HepG2 (cell line): ENCODE data around the gene ZNF207. TPM values are rescaled to one million over a fixed set of nuclear protein-coding genes. Genes with fewer than 3 reads are reported as not detected.

Experiments
- DDIT3 ChIP-seq: sonication (generic); formaldehyde crosslinking; IDR thresholded peaks from 2 replicates; pipeline ENCODE4 v1.4.0; 2020; ENCODE audit warnings: mild to moderate bottlenecking, missing genetic modification reagents
- DR1 ChIP-seq: sonication (generic); formaldehyde crosslinking; IDR thresholded peaks from 2 replicates; pipeline ENCODE4 v1.8.0; 2021; ENCODE audit warnings: mild to moderate bottlenecking, missing genetic modification reagents, inconsistent platforms
- ETV6 ChIP-seq: sonication (generic); formaldehyde crosslinking; conservative IDR thresholded peaks from 2 replicates; pipeline ENCODE4 v1.4.0; 2020; ENCODE audit warnings: missing genetic modification reagents
- IKZF4 ChIP-seq: sonication (generic); formaldehyde crosslinking; IDR thresholded peaks from 2 replicates; pipeline ENCODE4 v1.5.1; 2020; ENCODE audit warnings: borderline replicate concordance, mild to moderate bottlenecking, low read depth, missing genetic modification reagents; ENCODE audit errors: not compliant biosample characterization
- MED1 ChIP-seq: sonication (generic); formaldehyde crosslinking; IDR thresholded peaks from 2 replicates; pipeline ENCODE4 v1.4.0; 2020; ENCODE audit warnings: missing genetic modification reagents
- MTERF4 ChIP-seq: sonication (generic); formaldehyde crosslinking; IDR thresholded peaks from 2 replicates; pipeline ENCODE4 v1.8.0; 2023; ENCODE audit warnings: mild to moderate bottlenecking, missing genetic modification reagents
- NCOR1 ChIP-seq: fragments of 200-600 bp; sonication (generic); IDR thresholded peaks from 2 replicates; pipeline ENCODE4 v1.7.0; 2017; ENCODE audit warnings: antibody characterized with exemption, low read length, borderline replicate concordance
- NRL ChIP-seq: sonication (generic); formaldehyde crosslinking; IDR thresholded peaks from 2 replicates; pipeline ENCODE4 v1.5.0; 2020; ENCODE audit warnings: missing genetic modification reagents, mild to moderate bottlenecking, moderate library complexity, borderline replicate concordance
- SP4 ChIP-seq: sonication (generic); formaldehyde crosslinking; IDR thresholded peaks from 2 replicates; pipeline ENCODE4 v1.8.1; 2023; ENCODE audit warnings: mild to moderate bottlenecking, missing genetic modification reagents
- ZBED4 ChIP-seq: sonication (generic); formaldehyde crosslinking; IDR thresholded peaks from 2 replicates; pipeline ENCODE4 v1.4.0; 2020; ENCODE audit warnings: missing genetic modification reagents, borderline replicate concordance
- ZBTB46 ChIP-seq: sonication (generic); formaldehyde crosslinking; IDR thresholded peaks from 2 replicates; pipeline ENCODE4 v1.4.0; 2020; ENCODE audit warnings: mild to moderate bottlenecking, missing genetic modification reagents, borderline replicate concordance
- ZFX ChIP-seq: sonication (generic); formaldehyde crosslinking; IDR thresholded peaks from 2 replicates; pipeline ENCODE4 v1.4.0; 2020; ENCODE audit warnings: mild to moderate bottlenecking, low read depth, missing genetic modification reagents, moderate library complexity
- ZNF383 ChIP-seq: sonication (generic); formaldehyde crosslinking; IDR thresholded peaks from 2 replicates; pipeline ENCODE4 v1.4.0; 2020; ENCODE audit warnings: missing genetic modification reagents, mild to moderate bottlenecking, borderline replicate concordance
- ZNF556 ChIP-seq: sonication (generic); formaldehyde crosslinking; IDR thresholded peaks from 2 replicates; pipeline ENCODE4 v1.4.0; 2020; ENCODE audit warnings: mild to moderate bottlenecking, missing genetic modification reagents, borderline replicate concordance
- ZNF574 ChIP-seq: sonication (generic); formaldehyde crosslinking; IDR thresholded peaks from 2 replicates; pipeline ENCODE4 v1.4.0; 2020; ENCODE audit warnings: missing genetic modification reagents
- ZNF691 ChIP-seq: sonication (generic); formaldehyde crosslinking; IDR thresholded peaks from 2 replicates; pipeline ENCODE4 v1.4.0; 2020; ENCODE audit warnings: missing genetic modification reagents, low read depth, mild to moderate bottlenecking, borderline replicate concordance
- polyA plus RNA-seq, 8 experiments: library from polyadenylated mRNA; depleted of rRNA in 3 of 8; stranded (reverse) in 7 of 8; unstranded in 1 of 8; fragments of >200 nt; fragmentation: Illumina TruSeq in 4 of 8; extraction: Trizol in 4 of 8; gene quantifications; 2 replicates each; pipeline versions ENCODE4 v1.2.1 to v1.2.3, GENCODE V29; 2011 to 2016; ENCODE audit warnings: low read depth in 4 of 8, missing spikeins in 1 of 8, mixed read lengths in 1 of 8; ENCODE audit not compliant: insufficient read depth in 1 of 8
- total RNA-seq, 5 experiments: library from RNA; depleted of rRNA; stranded (reverse); fragments of >200 nt; fragmentation: Illumina TruSeq; extraction: Trizol; gene quantifications; 2 replicates each; pipeline ENCODE4 v1.2.3, GENCODE V29; 2016; ENCODE audit warnings: low read depth in 1 of 5

ZNF207 gene
- total and polyA plus RNA-seq, 2 of the 13 experiments (the other 11 are each of a cell fraction or from before 2014, with no cell fraction given): 150 to 164 TPM

GRCh38 chr17:32302860-32303649, 46.9 kb upstream of the ZNF207 start (continued):
- TF ChIP-seq DDIT3 (CRISPR knock-in tag): no peak
- TF ChIP-seq ZNF383: no peak
- TF ChIP-seq ZNF574 (CRISPR knock-in tag): peak; percentile 33; the same call in 1 of the 2 replicates
- 0 out of 2 replicates have a peak, but pooled peaks have one; percentile 40 for TF ChIP-seq MTERF4
- TF ChIP-seq MED1 (CRISPR knock-in tag): peak; percentile 75
- 0 out of 2 replicates have a peak, but pooled peaks have one; percentile 29 for TF ChIP-seq DR1 (CRISPR knock-in tag)
- no peak for TF ChIP-seq ZBTB46 (CRISPR knock-in tag)
- TF ChIP-seq ZNF556 (CRISPR knock-in tag): 0 out of 2 replicates have a peak, but pooled peaks have one; percentile 52
- peak; percentile 94 for TF ChIP-seq NCOR1
- peak; percentile 75 for TF ChIP-seq NRL (CRISPR knock-in tag)
- 0 out of 2 replicates have a peak, but pooled peaks have one; percentile 20 for TF ChIP-seq SP4 (CRISPR knock-in tag)
- no peak for TF ChIP-seq ETV6
- TF ChIP-seq ZFX (CRISPR knock-in tag): peak; percentile 49; the same call in 1 of the 2 replicates
- no peak for TF ChIP-seq IKZF4
- peak; percentile 82; the same call in 1 of the 2 replicates for TF ChIP-seq ZBED4
- peak; percentile 57; the same call in 1 of the 2 replicates for TF ChIP-seq ZNF691
